Raji (cell line): Measurements from ENCODE around the gene RIT2.

Source experiments
- POLR2A ChIP-seq: IDR thresholded peaks from 2 replicates; pipeline ENCODE4 v1.6.1; 2011; ENCODE audit warnings: low read depth, low read length, control low read depth; ENCODE audit not compliant: insufficient read depth

The RIT2 gene

DNA sequence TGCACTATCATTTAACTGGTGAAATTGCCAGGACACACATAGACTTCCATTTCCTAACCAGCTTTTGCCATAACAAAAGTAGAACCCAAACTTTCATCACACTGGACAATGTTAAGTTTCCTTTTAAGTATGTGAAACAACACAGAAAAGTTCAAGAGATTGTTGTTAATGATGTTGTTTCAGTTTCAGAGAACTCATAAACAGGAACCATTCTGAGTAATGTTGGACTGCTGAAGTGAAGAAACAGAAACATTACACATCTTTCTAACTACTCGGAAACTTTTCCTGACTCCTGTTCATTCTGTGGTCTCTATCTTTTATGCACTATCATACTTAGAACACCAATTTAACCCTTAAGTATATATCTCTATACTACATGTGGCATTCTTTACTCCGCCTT lies 179.2 kb downstream of the RIT2 start:
- no peak for TF ChIP-seq POLR2A

DNA sequence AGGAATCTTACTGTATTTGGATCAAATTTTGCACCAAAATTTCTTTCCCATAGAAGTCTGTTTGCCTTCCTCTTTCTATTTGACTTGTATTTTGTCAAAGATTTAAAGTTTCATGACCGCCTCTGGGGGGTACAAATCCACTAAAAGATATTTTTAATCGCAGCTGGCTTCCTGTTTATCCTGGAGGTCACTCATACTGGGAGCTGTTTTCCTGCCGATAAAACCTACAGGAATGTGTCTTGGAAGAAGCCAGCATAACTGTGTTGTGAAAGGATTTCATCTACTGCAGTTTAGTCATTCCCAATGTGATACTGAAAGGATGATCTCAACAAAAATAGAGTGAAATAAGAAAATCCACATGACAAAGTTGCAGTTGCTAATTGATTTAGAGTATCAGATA lies 184.0 kb downstream of the RIT2 start:
- TF ChIP-seq POLR2A = no peak

DNA sequence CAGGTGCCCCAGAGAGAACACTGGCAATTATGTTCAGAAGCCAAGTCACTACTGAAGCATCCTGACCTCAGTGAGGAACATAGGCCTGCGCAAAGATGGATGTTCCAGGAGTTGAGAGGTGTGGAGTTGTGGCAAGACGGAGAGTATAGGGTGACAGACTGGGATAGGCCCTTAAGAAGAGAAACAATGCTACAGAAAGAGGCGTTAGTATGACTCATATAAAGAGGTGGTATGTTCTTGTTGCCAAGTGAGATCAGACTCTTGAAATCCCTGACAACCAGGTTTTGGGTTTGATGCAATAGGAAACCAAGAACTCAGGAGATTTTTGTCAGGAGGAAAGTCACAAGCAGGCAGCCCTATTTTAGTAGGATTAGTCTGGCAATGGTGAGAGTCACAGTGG lies 185.6 kb downstream of the RIT2 start:
- no peak for TF ChIP-seq POLR2A

DNA sequence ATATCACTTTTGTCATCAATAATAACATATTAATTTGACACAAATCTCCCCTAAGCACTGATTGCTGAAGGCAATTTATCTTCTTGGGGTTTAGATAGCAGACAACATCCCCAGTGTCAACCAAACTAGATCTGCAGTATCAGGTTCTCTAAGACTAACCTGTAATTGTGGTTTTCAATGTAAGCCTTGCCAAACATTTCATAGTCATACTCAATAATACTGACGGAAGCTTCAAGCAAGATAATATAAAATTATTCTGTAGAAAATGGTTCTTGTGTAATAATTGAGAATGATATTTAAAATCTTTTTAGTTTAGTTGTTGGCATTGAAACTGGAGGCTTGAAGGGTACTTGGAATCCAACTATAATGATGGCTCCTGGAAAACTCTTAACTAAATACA lies 186.3 kb downstream of the RIT2 start:
- TF ChIP-seq POLR2A = no peak

DNA sequence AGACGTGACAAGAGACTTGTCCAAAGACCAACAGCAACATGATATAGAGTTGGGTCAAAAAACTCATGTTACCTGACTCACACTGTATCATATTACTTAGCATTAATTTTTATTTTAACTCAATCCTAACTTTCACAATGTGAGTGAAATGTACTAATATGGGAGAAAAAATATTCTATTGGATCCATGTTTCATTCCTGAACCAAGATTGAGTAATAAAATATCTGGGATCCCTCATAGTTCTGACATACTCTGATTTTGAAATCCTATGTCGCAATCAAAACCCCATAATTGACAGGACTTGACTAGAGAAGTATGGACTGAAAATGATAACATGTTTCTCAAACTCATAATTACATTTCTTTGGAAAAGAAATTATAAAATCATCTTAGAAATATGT lies 190.4 kb downstream of the RIT2 start:
- TF ChIP-seq POLR2A = no peak

DNA sequence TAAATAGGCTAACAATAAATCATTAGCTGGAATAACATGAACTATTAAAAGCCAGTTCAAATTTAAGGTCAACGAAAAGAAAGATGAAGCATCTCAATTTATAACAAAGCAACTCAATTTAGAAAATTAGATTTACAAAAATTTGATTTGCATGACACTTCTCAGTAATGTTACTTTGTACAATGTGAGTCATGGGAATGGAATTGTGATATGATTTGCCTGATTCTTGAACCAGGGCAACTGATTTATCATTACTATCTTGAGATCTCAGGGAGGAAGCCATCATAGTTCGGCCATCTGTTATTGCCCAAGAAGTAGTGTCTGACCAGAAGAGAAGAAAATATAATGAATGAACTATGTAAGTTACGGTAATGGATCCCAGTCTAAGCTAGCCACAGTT lies 193.1 kb downstream of the RIT2 start:
- TF ChIP-seq POLR2A = no peak

DNA sequence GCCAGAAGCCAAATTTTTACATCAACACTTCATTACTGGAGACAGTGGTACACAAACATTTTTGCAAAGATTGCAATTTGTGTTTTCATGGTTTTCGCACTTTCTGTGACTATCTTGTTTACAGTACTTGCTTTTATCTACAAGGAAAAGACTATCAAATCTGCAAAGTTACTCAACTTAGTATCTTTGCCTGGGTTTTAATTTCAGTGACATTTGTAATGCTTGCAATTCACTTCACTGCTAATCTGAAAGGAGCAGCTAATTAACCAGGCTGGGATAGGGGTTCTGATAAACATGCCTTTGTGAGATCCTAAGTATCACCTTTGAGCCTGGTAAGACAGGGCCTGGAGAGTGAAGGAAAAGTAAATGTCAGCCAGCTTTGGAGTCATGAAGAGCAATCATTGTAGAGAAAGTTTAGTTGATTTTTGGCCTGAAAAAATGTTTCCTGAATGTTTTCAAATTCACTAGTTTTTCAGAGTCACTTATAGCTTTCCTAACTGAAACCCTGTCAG lies 194.2 kb downstream of the RIT2 start:
- no peak for TF ChIP-seq POLR2A

DNA sequence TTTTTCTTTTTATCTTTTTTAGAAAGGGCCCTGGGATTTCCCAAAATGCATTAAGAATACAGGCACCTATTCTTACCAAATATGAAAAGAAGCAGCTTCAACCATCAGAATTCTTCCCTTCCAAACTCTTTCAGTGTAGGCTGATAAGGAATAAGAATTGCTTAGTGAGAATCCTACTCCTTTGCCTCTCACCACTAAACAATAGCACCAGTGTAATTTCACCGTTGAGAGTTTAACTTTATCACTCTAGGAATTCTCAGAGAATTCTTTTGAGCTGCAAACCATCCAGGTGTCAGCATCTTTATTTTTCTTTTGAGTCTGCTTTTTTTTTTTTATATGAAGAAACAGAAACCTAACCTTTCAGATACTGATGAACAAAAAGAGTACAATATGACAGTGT lies 194.9 kb downstream of the RIT2 start:
- TF ChIP-seq POLR2A = no peak

DNA sequence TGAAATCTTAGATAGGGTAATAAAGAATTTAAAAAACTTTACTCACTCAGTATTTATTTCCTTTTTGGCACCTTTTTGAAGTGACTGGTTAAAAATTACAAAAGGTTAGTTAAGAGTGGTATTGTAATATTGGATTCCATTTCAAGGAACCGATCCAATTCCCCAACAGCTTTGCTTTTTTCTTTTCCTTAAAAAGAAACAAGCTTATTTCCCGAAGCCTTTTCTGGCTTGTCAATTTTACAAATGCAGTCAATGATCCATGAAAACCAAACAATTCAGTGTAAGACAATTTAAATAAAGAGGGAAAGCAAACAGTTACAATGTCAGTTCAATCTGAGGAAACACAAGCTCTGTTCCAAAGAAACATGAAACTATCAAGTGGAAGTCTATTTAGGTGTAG lies 200.2 kb downstream of the RIT2 start:
- TF ChIP-seq POLR2A = no peak

DNA sequence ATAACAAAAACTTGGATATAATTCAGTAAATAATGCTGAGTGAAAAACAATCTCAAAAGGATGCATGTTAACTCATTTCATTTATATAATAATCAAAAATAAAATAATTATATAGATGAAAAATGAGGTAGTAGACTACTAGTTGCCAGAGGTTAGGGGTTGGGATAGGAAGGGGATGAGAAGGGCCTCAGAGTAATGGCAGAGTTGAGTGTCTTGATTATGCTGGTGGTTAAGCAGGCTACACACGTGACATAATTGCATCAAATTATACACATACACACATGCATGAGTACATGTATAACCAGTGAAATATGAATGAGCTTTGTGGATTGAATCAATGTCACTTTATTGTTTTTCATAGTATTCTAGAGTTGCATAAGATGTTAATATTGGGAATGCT lies 201.0 kb downstream of the RIT2 start:
- TF ChIP-seq POLR2A = no peak

DNA sequence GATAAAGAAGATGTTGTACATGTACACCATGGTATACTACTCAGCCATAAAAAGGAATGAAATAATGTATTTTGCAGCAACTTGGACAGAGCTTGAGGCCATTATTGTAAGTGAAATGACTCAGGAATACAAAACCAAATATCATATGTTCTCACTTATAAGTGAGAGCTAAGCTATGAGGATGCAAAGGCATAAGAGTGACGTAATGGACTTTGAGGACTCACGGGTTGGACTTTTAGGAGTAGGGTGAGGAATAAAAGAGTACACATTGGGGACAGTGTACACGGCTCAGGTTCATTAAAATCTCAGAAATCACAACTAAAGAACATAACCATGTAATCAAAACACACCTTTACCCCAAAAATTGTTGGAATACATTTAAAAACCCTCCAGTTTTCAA lies 206.4 kb downstream of the RIT2 start:
- TF ChIP-seq POLR2A = no peak

DNA sequence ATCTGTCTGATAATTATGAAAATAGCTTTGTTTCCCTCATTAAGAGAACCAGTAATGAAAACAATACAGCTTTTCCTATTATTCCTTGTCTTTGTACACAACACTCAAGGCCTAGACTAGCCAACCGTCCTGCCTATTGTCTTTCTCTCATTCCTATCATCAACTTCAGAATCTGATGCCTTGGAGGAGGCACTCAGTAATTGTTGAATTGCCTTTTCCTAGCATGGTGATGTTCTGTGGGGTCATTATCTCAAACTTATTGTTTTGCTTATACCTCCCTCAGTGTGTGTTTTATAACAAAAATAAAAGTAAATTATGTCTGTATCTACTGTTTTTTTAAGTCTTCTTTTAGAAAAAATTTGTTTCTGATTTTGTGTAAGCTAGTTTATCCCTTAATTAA lies 208.7 kb downstream of the RIT2 start:
- TF ChIP-seq POLR2A = no peak

DNA sequence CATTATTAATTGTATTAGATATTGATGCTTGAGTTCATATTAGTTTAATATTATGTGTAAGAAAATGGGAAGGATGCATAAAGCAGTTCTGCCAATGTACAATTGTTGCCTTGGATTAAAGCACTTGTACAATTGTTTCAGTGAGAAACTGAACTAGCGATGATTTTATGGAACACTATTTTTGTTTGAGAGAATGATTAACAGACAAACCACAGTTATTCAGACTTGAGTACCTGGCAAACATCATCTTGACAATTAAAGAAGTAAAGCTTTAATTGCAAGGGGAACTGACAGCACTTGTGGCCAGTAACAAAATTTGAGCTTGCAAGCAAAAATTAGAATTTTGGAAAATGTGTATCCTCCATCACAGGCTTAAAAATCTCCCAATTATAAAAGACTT lies 214.3 kb downstream of the RIT2 start:
- no peak for TF ChIP-seq POLR2A

DNA sequence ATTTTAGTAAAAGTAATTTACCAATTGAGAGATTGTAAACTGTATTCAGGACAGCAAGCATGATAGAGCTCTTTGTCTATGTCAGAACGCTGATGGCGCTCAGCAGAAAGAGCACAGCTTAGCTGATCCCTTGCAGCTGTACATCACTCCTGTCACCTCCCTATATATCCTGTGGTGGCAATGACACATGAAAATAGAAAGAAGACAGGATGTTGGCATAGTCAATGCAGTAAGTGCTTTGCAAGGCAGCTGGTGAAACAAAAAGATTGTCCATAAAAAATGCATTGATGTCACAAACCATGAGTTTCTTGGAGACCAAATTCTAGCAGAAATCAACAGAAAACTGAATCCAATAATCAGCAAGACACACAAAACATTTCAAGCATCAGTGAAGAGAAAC lies 221.5 kb downstream of the RIT2 start:
- TF ChIP-seq POLR2A = no peak

DNA sequence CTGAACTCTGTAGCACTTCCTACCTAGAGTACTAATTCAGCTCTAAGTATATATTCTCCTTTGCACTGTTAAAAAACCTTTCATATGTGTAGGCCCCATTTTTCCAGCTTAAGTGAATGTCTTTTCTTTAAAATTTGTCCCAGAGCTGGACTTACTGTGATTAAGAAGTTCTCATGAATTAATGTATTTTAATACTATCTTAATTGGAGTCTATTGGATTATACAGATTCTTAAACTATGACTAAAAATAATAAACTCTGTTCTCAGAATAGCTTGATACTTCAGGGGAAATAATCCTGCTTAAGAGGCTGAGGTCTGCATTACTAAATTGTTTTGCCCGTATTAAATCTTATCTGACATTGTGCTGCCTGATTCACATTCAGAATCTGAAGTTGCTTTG lies 223.3 kb downstream of the RIT2 start:
- no peak for TF ChIP-seq POLR2A

DNA sequence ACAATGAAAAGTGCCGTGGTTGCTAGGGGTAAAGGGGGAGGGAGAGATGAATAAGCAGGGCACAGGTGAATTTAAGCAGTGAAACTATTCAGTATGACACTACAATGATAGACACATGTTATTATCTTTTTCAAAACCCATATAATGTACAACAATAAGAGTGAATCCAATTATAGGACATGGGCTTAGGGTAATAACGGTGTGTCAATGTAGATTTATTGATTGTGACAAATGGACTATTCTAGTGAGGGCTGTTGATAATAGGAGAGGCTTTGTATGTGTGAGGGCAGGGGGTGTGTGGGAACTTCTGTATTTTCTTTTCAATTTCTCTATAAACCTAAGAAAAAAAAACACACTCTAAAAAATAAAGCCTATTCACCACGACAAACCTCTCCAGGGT lies 223.8 kb downstream of the RIT2 start:
- no peak for TF ChIP-seq POLR2A

DNA sequence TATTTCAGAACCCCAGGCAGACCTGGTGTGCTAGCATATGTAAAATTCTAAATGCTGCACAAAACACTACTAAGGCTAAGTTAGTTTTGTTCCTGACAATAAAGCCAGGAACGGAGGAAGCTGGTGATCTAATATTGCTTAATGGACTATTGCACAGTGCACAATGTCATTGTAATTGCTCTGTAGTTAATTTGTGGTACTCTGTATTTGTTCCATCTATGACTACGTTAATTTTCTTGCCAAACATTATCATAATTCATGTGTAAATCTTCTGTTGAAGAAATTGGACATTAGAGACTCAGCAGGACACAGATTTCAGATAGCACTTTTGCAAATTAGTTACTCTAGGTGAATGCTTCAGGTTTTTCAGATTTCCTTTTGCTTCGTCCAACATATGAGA lies 232.3 kb downstream of the RIT2 start:
- no peak for TF ChIP-seq POLR2A

DNA sequence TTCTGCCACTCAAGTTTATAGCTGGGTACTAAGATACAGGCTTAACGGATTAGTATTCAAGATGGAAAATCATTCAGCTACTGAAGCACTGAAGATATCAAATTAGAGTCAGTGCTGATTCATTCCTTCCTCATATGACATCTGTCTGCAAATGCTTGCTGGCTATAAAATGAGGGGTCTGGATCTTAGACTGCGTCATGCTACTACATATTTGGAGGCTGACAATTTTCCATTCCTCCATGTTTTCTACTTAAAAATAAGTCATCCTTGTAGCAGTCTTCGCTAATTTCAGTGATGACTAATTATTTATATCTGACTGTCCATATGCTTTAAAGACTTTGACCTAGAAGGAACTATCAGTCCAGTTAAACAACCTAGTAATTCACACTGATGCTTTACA lies 233.4 kb downstream of the RIT2 start:
- no peak for TF ChIP-seq POLR2A
